MM.1S (cell line): Measurements from ENCODE around the gene FCER1G.

Experiments used
- CTCF ChIP-seq: fragments of 300-600 bp; sonication (generic); IDR thresholded peaks from 2 replicates; pipeline ENCODE4 v1.5.1; 2016; ENCODE audit warnings: antibody characterized with exemption, low read length, mixed read lengths
- EZH2 ChIP-seq: fragments of 300-600 bp; sonication (generic); optimal IDR thresholded peaks from 2 replicates; pipeline ENCODE3; 2017; ENCODE audit warnings: low read depth, mild to moderate bottlenecking, antibody characterized with exemption, low read length, mixed read lengths

GRCh38 chr1:161259765-161260164 is 44.7 kb downstream of the FCER1G start:
- no peak for TF ChIP-seq CTCF
- no peak for TF ChIP-seq EZH2
